Mesendoderm (in vitro differentiated cells): ENCODE measurements around the gene GNG12.

ENCODE experiments used
- DNase-seq: peaks from one replicate; pipeline ENCODE4 v3.0.0; 2013
- H2AK5ac ChIP-seq: 2 replicates; pipeline ENCODE4 v1.6.1; 2013; ENCODE audit warnings: low read length, inconsistent platforms
- H2BK120ac ChIP-seq: 2 replicates; pipeline ENCODE4 v1.6.1; 2013; ENCODE audit warnings: low read depth, mild to moderate bottlenecking, low read length, moderate library complexity, mixed read lengths
- H2BK15ac ChIP-seq: replicated peaks from 2 replicates; pipeline ENCODE4 v1.6.1; 2013; ENCODE audit warnings: low read depth, mild to moderate bottlenecking, moderate library complexity
- H2BK5ac ChIP-seq: 2 replicates; pipeline ENCODE4 v1.6.1; 2013; ENCODE audit warnings: low read length, inconsistent platforms
- H3K18ac ChIP-seq: 2 replicates; pipeline ENCODE4 v1.6.1; 2013; ENCODE audit warnings: mild to moderate bottlenecking, low read length, mixed read lengths
- H3K23ac ChIP-seq: one replicate; pipeline ENCODE4 v1.6.1; 2013; ENCODE audit warnings: low read length
- H3K27ac ChIP-seq: 2 replicates; pipeline ENCODE4 v1.5.1; 2013; ENCODE audit warnings: low read depth, mild to moderate bottlenecking, inconsistent platforms, low read length, moderate library complexity
- H3K27me3 ChIP-seq: 2 replicates; pipeline ENCODE4 v1.6.1; 2013; ENCODE audit warnings: low read length, control low read depth, mild to moderate bottlenecking, inconsistent platforms; ENCODE audit not compliant: insufficient read depth, poor library complexity
- H3K36me3 ChIP-seq: 2 replicates; pipeline ENCODE4 v1.6.1; 2013; ENCODE audit warnings: low read length, inconsistent platforms; ENCODE audit not compliant: control insufficient read depth, insufficient read depth
- H3K4ac ChIP-seq: one replicate; pipeline ENCODE4 v1.6.1; 2013; ENCODE audit warnings: low read depth, mild to moderate bottlenecking, low read length, moderate library complexity
- H3K4me1 ChIP-seq: 2 replicates; pipeline ENCODE4 v1.6.1; 2013; ENCODE audit warnings: low read depth, low read length, inconsistent platforms; ENCODE audit not compliant: control insufficient read depth
- H3K4me2 ChIP-seq: 2 replicates; pipeline ENCODE4 v1.6.1; 2013; ENCODE audit warnings: low read length
- H3K4me3 ChIP-seq: 2 replicates; pipeline ENCODE4 v1.5.1; 2013; ENCODE audit warnings: mild to moderate bottlenecking, low read length
- H3K56ac ChIP-seq: one replicate; pipeline ENCODE4 v1.6.1; 2013; ENCODE audit warnings: low read length
- H3K79me1 ChIP-seq: 2 replicates; pipeline ENCODE4 v1.6.1; 2013; ENCODE audit warnings: low read length, inconsistent platforms
- H3K79me2 ChIP-seq: 2 replicates; pipeline ENCODE4 v1.6.1; 2013; ENCODE audit warnings: mild to moderate bottlenecking, low read length; ENCODE audit not compliant: control insufficient read depth, insufficient read depth
- H3K9ac ChIP-seq: 2 replicates; pipeline ENCODE4 v1.6.1; 2013; ENCODE audit warnings: low read length, inconsistent platforms
- H4K5ac ChIP-seq: one replicate; pipeline ENCODE4 v1.6.1; 2013; ENCODE audit warnings: low read length
- H4K8ac ChIP-seq: one replicate; pipeline ENCODE4 v1.6.1; 2013; ENCODE audit warnings: low read depth, mild to moderate bottlenecking, control low read depth, low read length, moderate library complexity
- WGBS: extraction: QIAGEN DNeasy Blood & Tissue Kit; methylation state at CpG from one replicate; pipeline ENCODE4 v1.1.7; 2013; ENCODE audit warnings: low lambda C conversion rate, missing lambda C conversion rate; ENCODE audit not compliant: insufficient coverage; ENCODE audit errors: extremely low coverage; 5-methylcytosine and 5-hydroxymethylcytosine counted together

Gene GNG12

GRCh38 chr1:67736750-67737149 is 96.5 kb downstream of the GNG12 start:
- Histone ChIP-seq H3K36me3 (no peaks in the 10 kb centered on the region), H2AK5ac (no peak overlapping the region), H3K4ac (no peak overlapping the region), H2BK5ac (no peak overlapping the region), H3K4me1 (peaks cover 14% of the 10 kb centered on the region), H3K79me1 (no peaks in the 10 kb centered on the region), H3K27me3 (no peaks in the 10 kb centered on the region), H3K4me2 (no peak overlapping the region), H3K79me2 (no peaks in the 10 kb centered on the region), H3K23ac (no peak overlapping the region), H2BK120ac (no peak overlapping the region), H2BK15ac (no peak overlapping the region), H3K18ac (no peak overlapping the region), H3K27ac (no peak overlapping the region), H3K56ac (no peak overlapping the region), H3K9ac (no peak overlapping the region), H4K8ac (no peak overlapping the region), H3K4me3 (no peak overlapping the region), H4K5ac (no peak overlapping the region)
- no CpG with 5 or more reads among the region's 3 CpGs for WGBS
- DNase-seq = no peak

- Histone ChIP-seq H3K4me2 (no peak overlapping the region), H3K9ac (no peak overlapping the region), H3K36me3 (no peaks in the 10 kb centered on the region), H3K56ac (peak overlapping the region; percentile 3), H4K5ac (no peak overlapping the region), H2BK5ac (no peak overlapping the region), H2AK5ac (peak overlapping the region; percentile 18), H4K8ac (no peak overlapping the region), H3K23ac (no peak overlapping the region), H3K27me3 (no peaks in the 10 kb centered on the region), H3K4me3 (no peak overlapping the region), H3K79me2 (no peaks in the 10 kb centered on the region), H3K4ac (no peak overlapping the region), H2BK15ac (no peak overlapping the region), H2BK120ac (no peak overlapping the region), H3K4me1 (peaks cover 14% of the 10 kb centered on the region), H3K18ac (no peak overlapping the region), H3K79me1 (no peaks in the 10 kb centered on the region), H3K27ac (no peak overlapping the region)
- no CpG with 5 or more reads among the region's 11 CpGs for WGBS
- DNase-seq = peak; percentile 44
These were observed 97.2 kb downstream of the GNG12 start for GRCh38 chr1:67735806-67736627.

- no peak overlapping the region for H2BK120ac ChIP-seq
- WGBS = no CpG with 5 or more reads among the region's 3 CpGs
- H3K23ac ChIP-seq = no peak overlapping the region
- no peak overlapping the region for H2BK15ac ChIP-seq
- H3K27ac ChIP-seq = no peak overlapping the region
- no peaks in the 10 kb centered on the region for H3K36me3 ChIP-seq
- H3K9ac ChIP-seq = no peak overlapping the region
- no peak overlapping the region for H3K4me3 ChIP-seq
- H4K8ac ChIP-seq = no peak overlapping the region
- H3K4ac ChIP-seq = no peak overlapping the region
- no peaks in the 10 kb centered on the region for H3K79me1 ChIP-seq
- no peak overlapping the region for H2BK5ac ChIP-seq
- no peak for DNase-seq
- H3K4me1 ChIP-seq = peaks cover 14% of the 10 kb centered on the region
- H3K56ac ChIP-seq = no peak overlapping the region
- no peaks in the 10 kb centered on the region for H3K27me3 ChIP-seq
- no peak overlapping the region for H3K18ac ChIP-seq
- no peak overlapping the region for H3K4me2 ChIP-seq
- H3K79me2 ChIP-seq = no peaks in the 10 kb centered on the region
- no peak overlapping the region for H4K5ac ChIP-seq
- no peak overlapping the region for H2AK5ac ChIP-seq
These were observed 98.1 kb downstream of the GNG12 start for GRCh38 chr1:67735206-67735605.

DNA sequence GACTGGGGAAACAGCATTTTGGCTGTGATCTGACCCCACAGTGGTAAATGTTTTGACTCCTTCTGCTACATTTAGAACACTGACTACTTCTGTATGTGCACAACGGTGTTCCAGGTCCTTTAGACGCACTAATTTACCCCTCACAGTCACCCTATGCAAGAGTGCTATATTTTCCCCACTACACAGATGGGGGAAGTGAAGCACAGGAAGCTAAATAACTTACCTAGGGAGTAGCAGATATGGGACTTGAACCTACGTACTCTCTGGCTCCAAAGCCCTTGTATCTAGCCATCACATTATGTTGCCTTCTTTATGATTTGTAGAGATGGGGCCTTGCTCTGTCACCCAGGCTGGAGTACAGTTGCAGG is 99.0 kb downstream of the GNG12 start:
- no peak overlapping the region for H3K27ac ChIP-seq

GRCh38 chr1:67733681-67734322 is 99.5 kb downstream of the GNG12 start:
- Histone ChIP-seq H3K56ac (no peak overlapping the region), H3K36me3 (no peaks in the 10 kb centered on the region), H2BK120ac (no peak overlapping the region), H3K9ac (no peak overlapping the region), H3K79me1 (no peaks in the 10 kb centered on the region), H2AK5ac (no peak overlapping the region), H3K23ac (no peak overlapping the region), H4K8ac (no peak overlapping the region), H4K5ac (no peak overlapping the region), H3K27me3 (no peaks in the 10 kb centered on the region), H3K27ac (no peak overlapping the region), H3K4me3 (no peak overlapping the region), H3K4me1 (peaks cover 14% of the 10 kb centered on the region), H3K4me2 (no peak overlapping the region), H2BK15ac (no peak overlapping the region), H2BK5ac (no peak overlapping the region), H3K18ac (peak overlapping the region; percentile 9), H3K79me2 (no peaks in the 10 kb centered on the region), H3K4ac (no peak overlapping the region)
- DNase-seq = peak; percentile 58
- WGBS = no CpG with 5 or more reads among the region's 4 CpGs

More for the DNA sequence above, 99.0 kb downstream of the GNG12 start:
- no peaks in the 10 kb centered on the region for H3K27me3 ChIP-seq
- no peak overlapping the region for H3K4me2 ChIP-seq
- H2AK5ac ChIP-seq = no peak overlapping the region
- H3K79me1 ChIP-seq = no peaks in the 10 kb centered on the region
- no peak overlapping the region for H2BK120ac ChIP-seq
- no peak overlapping the region for H3K23ac ChIP-seq
- no peak overlapping the region for H3K4ac ChIP-seq
- H3K79me2 ChIP-seq = no peaks in the 10 kb centered on the region
- no peak overlapping the region for H4K5ac ChIP-seq
- no peak overlapping the region for H3K4me3 ChIP-seq
- H4K8ac ChIP-seq = no peak overlapping the region
- peaks cover 14% of the 10 kb centered on the region for H3K4me1 ChIP-seq
- H3K56ac ChIP-seq = no peak overlapping the region
- no peak overlapping the region for H2BK15ac ChIP-seq
- no peaks in the 10 kb centered on the region for H3K36me3 ChIP-seq
- H3K18ac ChIP-seq = no peak overlapping the region
- WGBS = no CpG with 5 or more reads among the region's 3 CpGs
- H3K9ac ChIP-seq = no peak overlapping the region
- no peak for DNase-seq
- H2BK5ac ChIP-seq = no peak overlapping the region
